CD4-positive, CD25-positive, alpha-beta regulatory T cell (primary cell): Measurements from ENCODE around the gene ANKS3. TPM values are rescaled to one million over a fixed set of nuclear protein-coding genes. Genes with fewer than 3 reads are reported as not detected.
A peak's percentile ranks its signal among the peaks of the same experiment; 100 is the strongest.

Experiments
- ATAC-seq, 2 donors: fragments of 150-1000 bp; cut with Tn5 transposase; one replicate each; pipeline ENCODE4 v1.10.0; 2021; ENCODE audit warnings: low read depth in 2 of 2, moderate number of reproducible peaks in 2 of 2, moderate library complexity in 1 of 2
- DNase-seq, 3 donors: peaks; one replicate each; pipeline versions ENCODE4 v3.0.0 to v3.0.0-alpha.2; 2012 to 2022; ENCODE audit warnings: mixed read lengths in 1 of 3
- H3K27ac ChIP-seq: one replicate; pipeline ENCODE4 v1.7.0; 2013; ENCODE audit warnings: mild to moderate bottlenecking, low read length; ENCODE audit not compliant: insufficient read depth, poor library complexity, severe bottlenecking
- H3K27me3 ChIP-seq: one replicate; pipeline ENCODE4 v1.7.0; 2013; ENCODE audit warnings: low read length; ENCODE audit not compliant: control insufficient read depth, insufficient read depth
- H3K36me3 ChIP-seq: one replicate; pipeline ENCODE4 v1.7.0; 2013; ENCODE audit warnings: mild to moderate bottlenecking, low read length, moderate library complexity; ENCODE audit not compliant: control insufficient read depth, insufficient read depth
- H3K4me1 ChIP-seq: 2 replicates; pipeline ENCODE4 v1.7.0; 2013; ENCODE audit warnings: mild to moderate bottlenecking, low read length; ENCODE audit not compliant: insufficient read depth, control insufficient read depth, poor library complexity, severe bottlenecking
- H3K4me3 ChIP-seq: one replicate; pipeline ENCODE4 v1.7.0; 2013; ENCODE audit warnings: low read depth, mild to moderate bottlenecking, low read length, moderate library complexity
- H3K9me3 ChIP-seq, 2 experiments: 1 replicate in 1 of 2; 2 replicates in 1 of 2; pipeline ENCODE4 v1.7.0; 2013; ENCODE audit warnings: low read length in 2 of 2, mild to moderate bottlenecking in 1 of 2, moderate library complexity in 1 of 2; ENCODE audit not compliant: control insufficient read depth in 2 of 2
- H3K27ac Mint-ChIP-seq, 3 donors: one replicate each; pipeline ENCODE4 v1.8.0; 2020 to 2022; ENCODE audit warnings: mild to moderate bottlenecking in 3 of 3, mixed read lengths in 3 of 3, moderate library complexity in 2 of 3
- H3K27me3 Mint-ChIP-seq: one replicate; pipeline ENCODE4 v1.8.0; 2022; ENCODE audit warnings: mild to moderate bottlenecking, mixed read lengths
- H3K36me3 Mint-ChIP-seq: one replicate; pipeline ENCODE4 v1.8.0; 2020; ENCODE audit warnings: mixed read lengths
- H3K4me1 Mint-ChIP-seq, 4 donors: one replicate each; pipeline ENCODE4 v1.8.0; 2020 to 2022; ENCODE audit warnings: mixed read lengths in 4 of 4, mild to moderate bottlenecking in 1 of 4
- H3K4me3 Mint-ChIP-seq, 4 donors: one replicate each; pipeline ENCODE4 v1.8.0; 2020 to 2022; ENCODE audit warnings: mild to moderate bottlenecking in 4 of 4, mixed read lengths in 4 of 4, moderate library complexity in 3 of 4
- H3K9me3 Mint-ChIP-seq, 7 donors: one replicate each; pipeline ENCODE4 v1.8.0; 2020 to 2022; ENCODE audit warnings: mixed read lengths in 7 of 7, mild to moderate bottlenecking in 3 of 7, moderate library complexity in 2 of 7
- polyA plus RNA-seq, 4 donors: library from polyadenylated mRNA; unstranded; fragments of 300-500 nt; fragmentation: Illumina TruSeq; gene quantifications; one replicate each; pipeline ENCODE4 v1.2.3, GENCODE V29; 2021
- total RNA-seq: library from RNA; stranded (reverse); gene quantifications from one replicate; pipeline ENCODE4 v1.2.3, GENCODE V29; 2022

ANKS3 gene
- total and polyA plus RNA-seq, 5 donors from 2014 or later: 1.4 to 20.4 (median 3.2) TPM

GRCh38 chr16:4647644-4647980 lies 86.5 kb downstream of the ANKS3 start:
- peak overlapping the region in 2 of 3 donors; percentile 32 to 69 for H3K27ac Mint-ChIP-seq
- Histone ChIP-seq H3K27me3 (no peaks in the 10 kb centered on the region), H3K4me3 (no peak overlapping the region), H3K4me1 (peaks cover 13% of the 10 kb centered on the region), H3K36me3 (peaks cover 8% of the 10 kb centered on the region), H3K27ac (no peak overlapping the region), H3K9me3 (no peaks in the 10 kb centered on the region)
- H3K27me3 Mint-ChIP-seq: no peaks in the 10 kb centered on the region
- ATAC-seq (no peak), DNase-seq (no peak)
- H3K4me1 Mint-ChIP-seq: peaks cover 5 to 34% (median 6%) of the 10 kb centered on the region in 4 donors
- H3K4me3 Mint-ChIP-seq: no peak overlapping the region
- H3K36me3 Mint-ChIP-seq: peaks cover 12% of the 10 kb centered on the region
- no peaks in the 10 kb centered on the region for H3K9me3 Mint-ChIP-seq

- no peak overlapping the region for H3K4me3 Mint-ChIP-seq
- H3K36me3 ChIP-seq: peaks cover 5% of the 10 kb centered on the region
- no peaks in the 10 kb centered on the region for H3K27me3 ChIP-seq
- ATAC-seq (no peak), DNase-seq (peak in 1 of 3 donors; percentile 27)
- no peaks in the 10 kb centered on the region for H3K9me3 Mint-ChIP-seq
- no peak overlapping the region for H3K27ac ChIP-seq
- no peaks in the 10 kb centered on the region for H3K9me3 ChIP-seq
- H3K36me3 Mint-ChIP-seq: peaks cover 12% of the 10 kb centered on the region
- peaks cover 13% of the 10 kb centered on the region for H3K4me1 ChIP-seq
- no peaks in the 10 kb centered on the region for H3K27me3 Mint-ChIP-seq
- no peak overlapping the region for H3K4me3 ChIP-seq
- H3K27ac Mint-ChIP-seq: peak overlapping the region; percentile 32 to 76 (median 69)
- peaks cover 5 to 34% (median 6%) of the 10 kb centered on the region in 4 donors for H3K4me1 Mint-ChIP-seq
Measured at GRCh38 chr16:4646773-4647643, 87.1 kb downstream of the ANKS3 start.

Other genes starting within 250 kb of the ANKS3 start
- gene CDIP1, start 195.5 kb downstream of the ANKS3 start, total RNA-seq: 29.8 TPM
- 10 to 100 TPM; 16.4 to 29.6 (median 20.8) TPM for gene CDIP1, start 195.5 kb downstream of the ANKS3 start, polyA plus RNA-seq
- gene C16orf96, start 177.9 kb downstream of the ANKS3 start, total RNA-seq: 0.17 TPM
- gene C16orf96, start 177.9 kb downstream of the ANKS3 start, polyA plus RNA-seq: not detected
- 53.7 TPM for gene UBALD1, start 119.4 kb downstream of the ANKS3 start, total RNA-seq
- gene UBALD1, start 119.4 kb downstream of the ANKS3 start, polyA plus RNA-seq: 1 to 10 TPM; 5.1 to 7.3 (median 5.4) TPM
- 78.2 TPM for gene MGRN1, start 109.4 kb downstream of the ANKS3 start, total RNA-seq
- gene MGRN1, start 109.4 kb downstream of the ANKS3 start, polyA plus RNA-seq: 1 to 10 TPM; 2.5 to 4.7 (median 4.4) TPM
- 43.7 TPM for gene NUDT16L1, start 40.7 kb downstream of the ANKS3 start, total RNA-seq
- 100 to 1,000 TPM in 1 of 4 donors, 10 to 100 TPM in 3; 77.8 to 110 (median 91.5) TPM for gene NUDT16L1, start 40.7 kb downstream of the ANKS3 start, polyA plus RNA-seq
- not detected for gene DNAAF8, start 266 bp upstream of the ANKS3 start, total RNA-seq
- under 1 TPM in 1 of 4 donors, not detected in 3; 0.06 TPM for gene DNAAF8, start 266 bp upstream of the ANKS3 start, polyA plus RNA-seq
- gene ZNF500, start 32.9 kb upstream of the ANKS3 start, total RNA-seq: 12.3 TPM
- gene ZNF500, start 32.9 kb upstream of the ANKS3 start, polyA plus RNA-seq: 10 to 100 TPM in 2 of 4 donors, 1 to 10 TPM in 2; 4.5 to 16.9 (median 12.1) TPM
- 0.27 TPM for gene SEPTIN12, start 54.1 kb upstream of the ANKS3 start, total RNA-seq
- gene SEPTIN12, start 54.1 kb upstream of the ANKS3 start, polyA plus RNA-seq: not detected
- gene SMIM22, start 61.1 kb upstream of the ANKS3 start, total RNA-seq: not detected
- not detected for gene SMIM22, start 61.1 kb upstream of the ANKS3 start, polyA plus RNA-seq
- gene ROGDI, start 68.4 kb upstream of the ANKS3 start, total RNA-seq: 15.9 TPM
- gene ROGDI, start 68.4 kb upstream of the ANKS3 start, polyA plus RNA-seq: 1 to 10 TPM; 4.6 to 8.2 (median 7.0) TPM
- 114 TPM for gene GLYR1, start 113.0 kb upstream of the ANKS3 start, total RNA-seq
- 10 to 100 TPM; 29.4 to 38.6 (median 33.2) TPM for gene GLYR1, start 113.0 kb upstream of the ANKS3 start, polyA plus RNA-seq
- gene UBN1, start 113.2 kb upstream of the ANKS3 start, total RNA-seq: 65.3 TPM
- gene UBN1, start 113.2 kb upstream of the ANKS3 start, polyA plus RNA-seq: 10 to 100 TPM; 10.8 to 12.8 (median 11.2) TPM
- not detected for gene PPL, start 202.9 kb upstream of the ANKS3 start, total RNA-seq
- gene PPL, start 202.9 kb upstream of the ANKS3 start, polyA plus RNA-seq: under 1 TPM in 3 of 4 donors, not detected in 1; 0.11 to 0.19 (median 0.14) TPM
- gene SEC14L5, start 224.1 kb upstream of the ANKS3 start, total RNA-seq: 1.5 TPM
- gene SEC14L5, start 224.1 kb upstream of the ANKS3 start, polyA plus RNA-seq: not detected